ENCODE data around the gene SNAPC4. TPM values are rescaled to one million over a fixed set of nuclear protein-coding genes. Genes with fewer than 3 reads are reported as not detected.
A peak's percentile ranks its signal among the peaks of the same experiment; 100 is the strongest.

SNAPC4 gene
- total and polyA plus RNA-seq, 4 donors, result 6.8 to 12.4 (median 9.8) TPM

- no peaks in the 10 kb centered on the region for H3K27me3 ChIP-seq (ENCODE audit: control insufficient read depth in 3 of 3, insufficient read depth in 3 of 3, low read length in 2 of 3)
- H3K4me1 ChIP-seq (ENCODE audit: control insufficient read depth in 5 of 5, insufficient read depth in 5 of 5, low read length in 5 of 5), result peaks cover 0 to 22% (median 11%) of the 10 kb centered on the region in 5 donors
- no peak for TF ChIP-seq CTCF (IDR thresholded peaks at IDR 0.05; ENCODE audit: control extremely low read depth, extremely low read depth)
- WGBS, 2 donors, result 69 to 82% methylated on average over 43 of the region's 43 CpGs
- ATAC-seq (ENCODE audit: insufficient read depth, low FRiP score), result no peak
- peaks cover 0 to 25% (median 2%) of the 10 kb centered on the region in 4 donors for H3K36me3 ChIP-seq (ENCODE audit: control insufficient read depth in 4 of 4, insufficient read depth in 4 of 4, low read length in 4 of 4)
- DNase-seq, result peak in 2 of 3 donors; percentile 63 to 68
- peak overlapping the region in 1 of 2 donors; percentile 75 for H3K27ac ChIP-seq (ENCODE audit: low read depth in 1 of 2, low read length in 1 of 2)
- no peaks in the 10 kb centered on the region for H3K9me3 ChIP-seq (ENCODE audit: control insufficient read depth in 4 of 4, insufficient read depth in 3 of 4, low read length in 3 of 4)
- H3K4me3 ChIP-seq, result no peak overlapping the region
- H3K9ac ChIP-seq (ENCODE audit: insufficient read depth in 1 of 2, low read length in 2 of 2), result no peak overlapping the region
Observed at GRCh38 chr9:136361047-136361753, 38.8 kb downstream of the SNAPC4 start.

- ATAC-seq (ENCODE audit: insufficient read depth, low FRiP score) (no peak), DNase-seq (no peak)
- no peak for TF ChIP-seq CTCF (IDR thresholded peaks at IDR 0.05; ENCODE audit: control extremely low read depth, extremely low read depth)
- H3K36me3 ChIP-seq (ENCODE audit: control insufficient read depth in 4 of 4, insufficient read depth in 4 of 4, low read length in 4 of 4), result peaks cover 0 to 25% (median 2%) of the 10 kb centered on the region in 4 donors
- WGBS, 2 donors, result 82 to 83% methylated on average over 38 of the region's 38 CpGs
- H3K9ac ChIP-seq (ENCODE audit: insufficient read depth in 1 of 2, low read length in 2 of 2), result no peak overlapping the region
- no peak overlapping the region for H3K4me3 ChIP-seq
- peak overlapping the region in 1 of 2 donors; percentile 51 for H3K27ac ChIP-seq (ENCODE audit: low read depth in 1 of 2, low read length in 1 of 2)
- no peaks in the 10 kb centered on the region for H3K27me3 ChIP-seq (ENCODE audit: control insufficient read depth in 3 of 3, insufficient read depth in 3 of 3, low read length in 2 of 3)
- peaks cover 0 to 22% (median 11%) of the 10 kb centered on the region in 5 donors for H3K4me1 ChIP-seq (ENCODE audit: control insufficient read depth in 5 of 5, insufficient read depth in 5 of 5, low read length in 5 of 5)
- no peaks in the 10 kb centered on the region for H3K9me3 ChIP-seq (ENCODE audit: control insufficient read depth in 4 of 4, insufficient read depth in 3 of 4, low read length in 3 of 4)
Observed at GRCh38 chr9:136359774-136360718, 39.9 kb downstream of the SNAPC4 start.

- H3K36me3 ChIP-seq (ENCODE audit: control insufficient read depth in 4 of 4, insufficient read depth in 4 of 4, low read length in 4 of 4), result peaks cover 0 to 25% (median 2%) of the 10 kb centered on the region in 4 donors
- no peaks in the 10 kb centered on the region for H3K27me3 ChIP-seq (ENCODE audit: control insufficient read depth in 3 of 3, insufficient read depth in 3 of 3, low read length in 2 of 3)
- peaks cover 0 to 26% (median 11%) of the 10 kb centered on the region in 5 donors for H3K4me1 ChIP-seq (ENCODE audit: control insufficient read depth in 5 of 5, insufficient read depth in 5 of 5, low read length in 5 of 5)
- H3K9ac ChIP-seq (ENCODE audit: insufficient read depth in 1 of 2, low read length in 2 of 2), result no peak overlapping the region
- no peak for TF ChIP-seq CTCF (IDR thresholded peaks at IDR 0.05; ENCODE audit: control extremely low read depth, extremely low read depth)
- no peak overlapping the region for H3K4me3 ChIP-seq
- ATAC-seq (ENCODE audit: insufficient read depth, low FRiP score) (no peak), DNase-seq (no peak)
- H3K9me3 ChIP-seq (ENCODE audit: control insufficient read depth in 4 of 4, insufficient read depth in 3 of 4, low read length in 3 of 4), result no peaks in the 10 kb centered on the region
- 75 to 80% methylated on average over 1 to 2 of the region's 2 CpGs for WGBS, 2 donors
- H3K27ac ChIP-seq (ENCODE audit: low read depth in 1 of 2, low read length in 1 of 2), result no peak overlapping the region
Observed at GRCh38 chr9:136358888-136359287, 41.1 kb downstream of the SNAPC4 start.

All from lung (tissue), 12 donors.